HEK293T (cell line): Measurements from ENCODE around the gene ZSCAN32.

Experiments used
- BHLHE40 ChIP-seq: fragments of 450-650 bp; IDR thresholded peaks from 2 replicates; pipeline ENCODE4 v1.6.1; 2016; ENCODE audit warnings: mild to moderate bottlenecking, moderate library complexity, borderline replicate concordance
- ELF4 ChIP-seq: fragments of 450-650 bp; IDR thresholded peaks from 2 replicates; pipeline ENCODE4 v1.6.1; 2017; ENCODE audit warnings: antibody characterized with exemption
- FOXA1 ChIP-seq: fragments of 450-650 bp; IDR thresholded peaks from 2 replicates; pipeline ENCODE4 v1.6.1; 2016; ENCODE audit warnings: mild to moderate bottlenecking
- HDGF ChIP-seq: fragments of 450-650 bp; IDR thresholded peaks from 2 replicates; pipeline ENCODE4 v1.6.1; 2017; ENCODE audit warnings: antibody characterized with exemption, borderline replicate concordance
- L3MBTL2 ChIP-seq: fragments of 450-650 bp; conservative IDR thresholded peaks from 2 replicates; pipeline ENCODE4 v1.6.1; 2016; ENCODE audit warnings: mild to moderate bottlenecking
- LEF1 ChIP-seq: fragments of 450-650 bp; IDR thresholded peaks from 2 replicates; pipeline ENCODE4 v1.6.1; 2017; ENCODE audit warnings: mild to moderate bottlenecking, borderline replicate concordance
- NFRKB ChIP-seq: fragments of 450-650 bp; IDR thresholded peaks from 2 replicates; pipeline ENCODE4 v1.6.1; 2016; ENCODE audit warnings: mild to moderate bottlenecking, moderate library complexity
- PKNOX1 ChIP-seq: fragments of 450-650 bp; IDR thresholded peaks from 2 replicates; pipeline ENCODE4 v1.6.1; 2016
- SP1 ChIP-seq: fragments of 450-650 bp; IDR thresholded peaks from 2 replicates; pipeline ENCODE4 v1.6.1; 2017
- SUZ12 ChIP-seq: fragments of 450-650 bp; IDR thresholded peaks from 2 replicates; pipeline ENCODE4 v1.6.1; 2016; ENCODE audit warnings: mild to moderate bottlenecking
- TARDBP ChIP-seq: fragments of 450-650 bp; IDR thresholded peaks from 2 replicates; pipeline ENCODE4 v1.6.1; 2016

GRCh38 chr16:3349175-3349574, 51.6 kb downstream of the ZSCAN32 start:
- TF ChIP-seq BHLHE40 (no peak), L3MBTL2 (no peak), ELF4 (no peak), LEF1 (no peak), HDGF (no peak), NFRKB (no peak), TARDBP (no peak), FOXA1 (no peak), PKNOX1 (no peak), SP1 (no peak), SUZ12 (no peak)
